ENCODE results near the gene PEX1. TPM values are rescaled to one million over a fixed set of nuclear protein-coding genes. Genes with fewer than 3 reads are reported as not detected.

Gene PEX1
- total and polyA plus RNA-seq, 2 of the 13 experiments (the other 11 are each of a cell fraction or from before 2014, with no cell fraction given) = 16.6 to 22.4 TPM

DNA sequence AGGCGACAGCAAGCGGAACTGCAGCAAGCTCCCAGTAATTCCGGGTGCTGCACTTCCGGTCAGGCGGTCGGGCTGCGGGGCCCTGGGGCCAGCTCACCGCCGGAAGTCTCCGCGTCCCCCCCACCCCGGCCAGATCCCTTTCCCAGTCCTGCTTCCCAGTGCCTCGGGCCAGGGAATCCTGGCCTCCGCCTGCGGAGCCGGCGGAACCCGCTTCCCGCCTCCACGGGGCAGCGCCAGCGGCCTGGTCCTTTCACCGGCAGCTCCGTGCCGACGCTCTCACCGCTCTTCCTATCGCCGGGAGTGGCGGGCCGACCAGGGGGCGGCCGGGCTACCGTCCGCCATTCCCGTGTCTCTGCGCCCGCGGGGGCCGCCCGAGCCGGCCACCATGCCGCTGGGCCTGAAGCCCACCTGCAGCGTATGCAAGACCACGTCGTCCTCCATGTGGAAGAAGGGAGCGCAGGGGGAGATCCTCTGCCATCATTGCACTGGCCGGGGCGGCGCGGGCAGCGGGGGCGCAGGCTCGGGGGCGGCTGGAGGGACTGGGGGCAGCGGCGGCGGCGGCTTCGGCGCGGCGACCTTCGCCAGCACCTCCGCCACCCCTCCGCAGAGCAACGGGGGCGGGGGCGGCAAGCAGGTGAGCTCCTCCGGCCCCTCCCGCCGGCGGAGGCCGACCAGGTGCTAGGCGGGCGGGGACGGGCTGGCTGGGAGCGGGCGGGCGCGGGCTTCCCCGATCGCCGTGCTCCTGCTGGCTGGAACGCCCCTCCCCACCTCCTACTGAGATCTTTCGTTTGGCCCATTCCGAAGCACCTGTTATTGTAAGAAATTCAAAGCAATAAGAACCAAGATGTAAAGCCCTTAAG is 80.7 kb downstream of the PEX1 start, which contains the start of gene GATAD1 (continued):
- TF ChIP-seq PRDM15 (CRISPR knock-in tag; IDR thresholded peaks at IDR 0.05) (peak; percentile 57; the same call in 1 of the 2 replicates), ETV5 (CRISPR knock-in tag; IDR thresholded peaks at IDR 0.05; ENCODE audit: borderline replicate concordance) (peak; percentile 92), MXI1 (IDR thresholded peaks at IDR 0.05; ENCODE audit: borderline replicate concordance, low read depth, low read length) (peak; percentile 69; the same call in 1 of the 3 replicates), ZSCAN25 (CRISPR knock-in tag; IDR thresholded peaks at IDR 0.05) (0 out of 2 replicates have a peak, but pooled peaks have one; percentile 37), KLF16 (CRISPR knock-in tag; IDR thresholded peaks at IDR 0.05) (peak in 1 of 2 experiments; percentile 75; a peak in 1 of 4 replicates), POGK (CRISPR knock-in tag; conservative IDR thresholded peaks at IDR 0.05) (peak; percentile 78), ZNF343 (CRISPR knock-in tag; IDR thresholded peaks at IDR 0.05) (peak; percentile 74; the same call in 1 of the 2 replicates), ZNF800 (CRISPR knock-in tag; IDR thresholded peaks at IDR 0.05) (peak; percentile 21; the same call in 1 of the 2 replicates), ARID2 (CRISPR knock-in tag; IDR thresholded peaks at IDR 0.05; ENCODE audit: borderline replicate concordance) (no peak), ZNF788 (CRISPR knock-in tag; IDR thresholded peaks at IDR 0.05; ENCODE audit: borderline replicate concordance) (peak; percentile 78; the same call in 1 of the 2 replicates), KLF13 (CRISPR knock-in tag; IDR thresholded peaks at IDR 0.05) (no peak), ZBTB39 (CRISPR knock-in tag; IDR thresholded peaks at IDR 0.05) (no peak), POGZ (CRISPR knock-in tag; IDR thresholded peaks at IDR 0.05) (peak; percentile 89), SRSF9 (IDR thresholded peaks at IDR 0.05; ENCODE audit: borderline replicate concordance, insufficient read depth, low read depth, low read length, poor library complexity, severe bottlenecking) (no peak), SMARCE1 (IDR thresholded peaks at IDR 0.05; ENCODE audit: borderline replicate concordance) (no peak)
- TF ChIP-seq, protein P1, sequence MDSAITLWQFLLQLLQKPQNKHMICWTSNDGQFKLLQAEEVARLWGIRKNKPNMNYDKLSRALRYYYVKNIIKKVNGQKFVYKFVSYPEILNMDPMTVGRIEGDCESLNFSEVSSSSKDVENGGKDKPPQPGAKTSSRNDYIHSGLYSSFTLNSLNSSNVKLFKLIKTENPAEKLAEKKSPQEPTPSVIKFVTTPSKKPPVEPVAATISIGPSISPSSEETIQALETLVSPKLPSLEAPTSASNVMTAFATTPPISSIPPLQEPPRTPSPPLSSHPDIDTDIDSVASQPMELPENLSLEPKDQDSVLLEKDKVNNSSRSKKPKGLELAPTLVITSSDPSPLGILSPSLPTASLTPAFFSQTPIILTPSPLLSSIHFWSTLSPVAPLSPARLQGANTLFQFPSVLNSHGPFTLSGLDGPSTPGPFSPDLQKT (CRISPR knock-in tag; IDR thresholded peaks at IDR 0.05; ENCODE audit: borderline replicate concordance) = no peak
